Cardiac muscle cell (in vitro differentiated cells and primary cell): Measurements from ENCODE around the gene P2RX7. TPM values are rescaled to one million over a fixed set of nuclear protein-coding genes. Genes with fewer than 3 reads are reported as not detected.

Experiments
- DNase-seq, 2 donors: peaks; one replicate each; pipeline versions ENCODE4 v3.0.0 to v3.0.0-alpha.2; 2010 to 2017; ENCODE audit warnings: low read depth in 1 of 2, low spot score in 1 of 2
- H3K27ac ChIP-seq: fragments of 200-600 bp; sonication (generic); 2 replicates; pipeline ENCODE4 v1.5.1; 2016
- H3K27me3 ChIP-seq: fragments of 200-600 bp; sonication (generic); 2 replicates; pipeline ENCODE4 v1.6.0; 2016; ENCODE audit warnings: control low read depth
- H3K36me3 ChIP-seq: fragments of 200-600 bp; sonication (generic); 2 replicates; pipeline ENCODE4 v1.5.1; 2016; ENCODE audit warnings: control low read depth
- H3K4me1 ChIP-seq: fragments of 200-600 bp; sonication (generic); 2 replicates; pipeline ENCODE4 v1.8.1; 2017; ENCODE audit warnings: low read depth, mild to moderate bottlenecking, mixed run types
- H3K4me3 ChIP-seq: fragments of 200-600 bp; sonication (generic); 2 replicates; pipeline ENCODE4 v1.5.1; 2016; ENCODE audit warnings: mild to moderate bottlenecking
- H3K9me3 ChIP-seq: fragments of 200-600 bp; sonication (generic); 2 replicates; pipeline ENCODE4 v1.5.1; 2017; ENCODE audit warnings: low read depth, mild to moderate bottlenecking, control low read depth
- CTCF ChIP-seq: IDR thresholded peaks from 2 replicates; pipeline ENCODE4 v1.5.1; 2012; ENCODE audit warnings: low read depth, mild to moderate bottlenecking, low read length
- polyA plus RNA-seq: library from polyadenylated mRNA; unstranded; fragments of >200 nt; fragmentation: Nextera tagmentation; extraction: Ambion mirVana; gene quantifications from 2 replicates; pipeline ENCODE4 v1.2.1, GENCODE V29; 2016
- total RNA-seq: library from RNA; depleted of rRNA; stranded (reverse); fragments of >200 nt; gene quantifications from 2 replicates; pipeline ENCODE4 v1.2.3, GENCODE V29; 2016

P2RX7 gene
- total and polyA plus RNA-seq, 2 experiments from 2014 or later, result 0.03 to 0.65 TPM

GRCh38 chr12:121165316-121165715, 32.6 kb downstream of the P2RX7 start:
- peak in 1 of 2 donors; percentile 83 for DNase-seq
- Histone ChIP-seq H3K4me3 (no peak overlapping the region), H3K4me1 (no peaks in the 10 kb centered on the region)

GRCh38 chr12:121166356-121166755, 33.7 kb downstream of the P2RX7 start:
- no peaks in the 10 kb centered on the region for H3K36me3 ChIP-seq
- no peaks in the 10 kb centered on the region for H3K27me3 ChIP-seq
- H3K4me1 ChIP-seq, result no peaks in the 10 kb centered on the region
- no peaks in the 10 kb centered on the region for H3K9me3 ChIP-seq
- peak in 1 of 2 donors; percentile 21 for DNase-seq
- H3K4me3 ChIP-seq, result no peak overlapping the region
- H3K27ac ChIP-seq, result no peak overlapping the region
- TF ChIP-seq CTCF, result no peak

More at GRCh38 chr12:121165316-121165715, 32.6 kb downstream of the P2RX7 start:
- H3K27ac ChIP-seq, result no peak overlapping the region
- H3K27me3 ChIP-seq, result no peaks in the 10 kb centered on the region
- no peaks in the 10 kb centered on the region for H3K9me3 ChIP-seq
- TF ChIP-seq CTCF, result no peak
- no peaks in the 10 kb centered on the region for H3K36me3 ChIP-seq

- H3K27ac ChIP-seq, result no peak overlapping the region
- DNase-seq, result peak in 1 of 2 donors; percentile 67
- no peak for TF ChIP-seq CTCF
- no peaks in the 10 kb centered on the region for H3K4me1 ChIP-seq
- H3K36me3 ChIP-seq, result no peaks in the 10 kb centered on the region
- H3K4me3 ChIP-seq, result no peak overlapping the region
- H3K27me3 ChIP-seq, result no peaks in the 10 kb centered on the region
- no peaks in the 10 kb centered on the region for H3K9me3 ChIP-seq
Observed at GRCh38 chr12:121167232-121167820, 34.6 kb downstream of the P2RX7 start.

- Histone ChIP-seq H3K27me3 (no peaks in the 10 kb centered on the region), H3K36me3 (no peaks in the 10 kb centered on the region), H3K9me3 (no peaks in the 10 kb centered on the region), H3K4me3 (no peak overlapping the region), H3K4me1 (no peaks in the 10 kb centered on the region), H3K27ac (no peak overlapping the region)
- DNase-seq, result no peak
- no peak for TF ChIP-seq CTCF
Observed at GRCh38 chr12:121167951-121168350, 35.3 kb downstream of the P2RX7 start.

- no peaks in the 10 kb centered on the region for H3K4me1 ChIP-seq
- H3K9me3 ChIP-seq, result no peaks in the 10 kb centered on the region
- DNase-seq, result no peak
- no peak overlapping the region for H3K27ac ChIP-seq
- no peak overlapping the region for H3K4me3 ChIP-seq
- TF ChIP-seq CTCF, result no peak
- no peaks in the 10 kb centered on the region for H3K27me3 ChIP-seq
- no peaks in the 10 kb centered on the region for H3K36me3 ChIP-seq
Observed at GRCh38 chr12:121170151-121170550, 37.5 kb downstream of the P2RX7 start.
